ENCODE measurements around the gene GAS7.

GAS7 gene

GRCh38 chr17:10196384-10196895, 2.0 kb downstream of the GAS7 start:
- Histone ChIP-seq H3K27me3 (replicated peaks in 2 of 5; ENCODE audit: control insufficient read depth in 4 of 5, insufficient read depth in 5 of 5, low read length in 4 of 5) (peaks cover 0 to 30% (median 13%) of the 10 kb centered on the region in 5 experiments), H3K4me1 (ENCODE audit: control extremely low read depth in 1 of 4, control insufficient read depth in 4 of 4, insufficient read depth in 4 of 4, low read length in 3 of 4) (peaks cover 6 to 21% (median 18%) of the 10 kb centered on the region in 4 experiments), H3K4me3 (ENCODE audit: control insufficient read depth in 1 of 7, extremely low read depth in 1 of 7, insufficient read depth in 4 of 7, low read depth in 2 of 7, low read length in 6 of 7) (no peak overlapping the region), H3K36me3 (ENCODE audit: control insufficient read depth in 4 of 4, insufficient read depth in 4 of 4, low read length in 3 of 4) (peaks cover 0 to 3% (median 0%) of the 10 kb centered on the region in 4 experiments), H3K9me3 (ENCODE audit: control extremely low read depth in 1 of 5, control insufficient read depth in 4 of 5, insufficient read depth in 2 of 5, low read depth in 1 of 5, low read length in 4 of 5) (peaks cover 0 to 20% (median 13%) of the 10 kb centered on the region in 5 experiments), H3K27ac (ENCODE audit: insufficient read depth in 1 of 2, low read depth in 1 of 2, low read length in 2 of 2, poor library complexity in 1 of 2, severe bottlenecking in 2 of 2) (no peak overlapping the region)
- POLR2A ChIA-PET: no interaction called here
- no peak for DNase-seq
- WGBS (ENCODE audit: insufficient coverage): over 99% methylated on average over 9 of the region's 11 CpGs
- CTCF ChIA-PET: interaction anchor here (0.6 kb wide), 1 partner anchor 197 kb away, joined by 3 read pairs; no protein-coding TSS in a partner anchor

DNA sequence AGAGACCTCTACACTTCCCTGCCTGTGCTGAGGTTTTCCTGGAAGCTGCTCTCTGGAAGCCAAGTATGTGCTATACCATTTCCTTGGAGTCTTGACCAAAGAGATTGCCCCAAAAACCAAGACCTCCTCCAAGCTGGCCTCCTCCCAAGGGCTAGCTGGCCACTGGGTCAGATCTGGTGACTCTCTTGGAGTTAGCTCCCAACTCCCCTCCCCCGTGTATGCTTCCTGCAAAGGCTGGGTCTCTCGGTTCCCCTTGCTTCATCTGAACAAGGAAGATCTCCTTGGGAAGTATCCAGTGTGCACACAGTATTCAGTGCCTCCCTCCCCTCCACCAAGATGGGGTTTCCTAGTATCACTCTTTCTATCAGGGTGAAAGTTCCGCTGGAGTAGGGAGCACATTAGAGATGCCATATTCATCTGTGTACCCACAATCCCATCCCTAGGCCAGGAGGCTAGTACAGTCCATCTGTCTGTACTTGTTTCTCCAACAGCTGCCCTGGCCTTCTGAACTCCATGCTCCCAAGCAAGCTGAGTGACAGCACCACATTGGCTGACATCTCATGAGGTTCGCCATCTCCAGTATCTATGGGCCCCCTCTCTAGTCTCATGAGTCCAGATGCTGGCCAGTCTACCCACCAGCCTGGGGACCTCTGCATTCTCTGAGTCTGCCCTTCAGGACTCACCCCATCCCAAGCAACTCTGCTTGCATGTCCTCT, 3.2 kb downstream of the GAS7 start:
- CTCF ChIA-PET: interaction anchor here (1.2 kb wide), 1 partner anchor 31 kb away, joined by 3 read pairs; no protein-coding TSS in a partner anchor
- no peak overlapping the region for H3K4me3 ChIP-seq (ENCODE audit: control insufficient read depth in 1 of 7, extremely low read depth in 1 of 7, insufficient read depth in 4 of 7, low read depth in 2 of 7, low read length in 6 of 7)
- peaks cover 0 to 30% (median 11%) of the 10 kb centered on the region in 5 experiments for H3K27me3 ChIP-seq (replicated peaks in 2 of 5; ENCODE audit: control insufficient read depth in 4 of 5, insufficient read depth in 5 of 5, low read length in 4 of 5)
- peaks cover 0 to 3% (median 0%) of the 10 kb centered on the region in 4 experiments for H3K36me3 ChIP-seq (ENCODE audit: control insufficient read depth in 4 of 4, insufficient read depth in 4 of 4, low read length in 3 of 4)
- H3K9me3 ChIP-seq (ENCODE audit: control extremely low read depth in 1 of 5, control insufficient read depth in 4 of 5, insufficient read depth in 2 of 5, low read depth in 1 of 5, low read length in 4 of 5): peaks cover 0 to 20% (median 13%) of the 10 kb centered on the region in 5 experiments
- DNase-seq: no peak
- WGBS (ENCODE audit: insufficient coverage): 100% methylated on average over 3 of the region's 4 CpGs
- no peak overlapping the region for H3K27ac ChIP-seq (ENCODE audit: insufficient read depth in 1 of 2, low read depth in 1 of 2, low read length in 2 of 2, poor library complexity in 1 of 2, severe bottlenecking in 2 of 2)
- H3K4me1 ChIP-seq (ENCODE audit: control extremely low read depth in 1 of 4, control insufficient read depth in 4 of 4, insufficient read depth in 4 of 4, low read length in 3 of 4): peaks cover 6 to 21% (median 18%) of the 10 kb centered on the region in 4 experiments
- POLR2A ChIA-PET: no interaction called here

- Histone ChIP-seq H3K4me1 (ENCODE audit: control extremely low read depth in 1 of 4, control insufficient read depth in 4 of 4, insufficient read depth in 4 of 4, low read length in 3 of 4) (peaks cover 0 to 13% (median 12%) of the 10 kb centered on the region in 4 experiments), H3K9me3 (ENCODE audit: control extremely low read depth in 1 of 5, control insufficient read depth in 4 of 5, insufficient read depth in 2 of 5, low read depth in 1 of 5, low read length in 4 of 5) (peaks cover 0 to 20% (median 13%) of the 10 kb centered on the region in 5 experiments), H3K27me3 (replicated peaks in 2 of 5; ENCODE audit: control insufficient read depth in 4 of 5, insufficient read depth in 5 of 5, low read length in 4 of 5) (peaks cover 0 to 19% (median 8%) of the 10 kb centered on the region in 5 experiments), H3K4me3 (ENCODE audit: control insufficient read depth in 1 of 7, extremely low read depth in 1 of 7, insufficient read depth in 4 of 7, low read depth in 2 of 7, low read length in 6 of 7) (no peak overlapping the region), H3K27ac (ENCODE audit: insufficient read depth in 1 of 2, low read depth in 1 of 2, low read length in 2 of 2, poor library complexity in 1 of 2, severe bottlenecking in 2 of 2) (no peak overlapping the region), H3K36me3 (ENCODE audit: control insufficient read depth in 4 of 4, insufficient read depth in 4 of 4, low read length in 3 of 4) (peaks cover 0 to 3% (median 0%) of the 10 kb centered on the region in 4 experiments)
- CTCF ChIA-PET: interaction anchor here (1.7 kb wide), 1 partner anchor 212 kb away, joined by 5 read pairs; no protein-coding TSS in a partner anchor
- 100% methylated on average over 1 of the region's 2 CpGs for WGBS (ENCODE audit: insufficient coverage)
- POLR2A ChIA-PET: no interaction called here
- no peak for DNase-seq
Observed at GRCh38 chr17:10193632-10194031, 4.8 kb downstream of the GAS7 start.

GRCh38 chr17:10192972-10193371, 5.4 kb downstream of the GAS7 start:
- Histone ChIP-seq H3K27me3 (replicated peaks in 2 of 5; ENCODE audit: control insufficient read depth in 4 of 5, insufficient read depth in 5 of 5, low read length in 4 of 5) (peaks cover 0 to 15% (median 8%) of the 10 kb centered on the region in 5 experiments), H3K36me3 (ENCODE audit: control insufficient read depth in 4 of 4, insufficient read depth in 4 of 4, low read length in 3 of 4) (peaks cover 0 to 3% (median 0%) of the 10 kb centered on the region in 4 experiments), H3K4me3 (ENCODE audit: control insufficient read depth in 1 of 7, extremely low read depth in 1 of 7, insufficient read depth in 4 of 7, low read depth in 2 of 7, low read length in 6 of 7) (no peak overlapping the region), H3K4me1 (ENCODE audit: control extremely low read depth in 1 of 4, control insufficient read depth in 4 of 4, insufficient read depth in 4 of 4, low read length in 3 of 4) (peaks cover 0 to 9% (median 6%) of the 10 kb centered on the region in 4 experiments), H3K27ac (ENCODE audit: insufficient read depth in 1 of 2, low read depth in 1 of 2, low read length in 2 of 2, poor library complexity in 1 of 2, severe bottlenecking in 2 of 2) (no peak overlapping the region), H3K9me3 (ENCODE audit: control extremely low read depth in 1 of 5, control insufficient read depth in 4 of 5, insufficient read depth in 2 of 5, low read depth in 1 of 5, low read length in 4 of 5) (peaks cover 0 to 20% (median 13%) of the 10 kb centered on the region in 5 experiments)
- POLR2A ChIA-PET: no interaction called here
- 100% methylated on average over 1 of the region's 2 CpGs for WGBS (ENCODE audit: insufficient coverage)
- no peak for DNase-seq
- CTCF ChIA-PET: interaction anchor here (1.7 kb wide), 1 partner anchor 211 kb away, joined by 5 read pairs; no protein-coding TSS in a partner anchor

DNA sequence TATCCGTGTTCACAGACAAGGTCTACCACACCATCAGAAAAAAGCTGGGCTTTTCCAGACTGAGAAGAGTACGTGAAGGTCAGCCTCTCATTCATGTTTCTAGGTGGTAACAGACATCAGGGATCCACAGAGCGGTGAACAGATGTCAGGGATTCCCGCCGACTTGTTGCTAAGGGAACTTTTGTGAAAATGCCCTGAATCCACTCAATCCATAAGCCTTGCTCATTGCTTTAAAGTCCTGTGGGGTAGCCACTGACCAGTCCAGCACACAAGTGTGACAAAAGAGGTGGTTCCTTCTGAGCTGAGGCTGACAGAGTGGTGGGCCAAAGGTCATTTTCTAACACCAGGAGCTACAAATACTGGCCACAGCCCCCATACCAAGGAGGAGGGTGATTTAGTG, 5.9 kb downstream of the GAS7 start:
- no peak for DNase-seq
- Histone ChIP-seq H3K36me3 (ENCODE audit: control insufficient read depth in 4 of 4, insufficient read depth in 4 of 4, low read length in 3 of 4) (peaks cover 0 to 3% (median 0%) of the 10 kb centered on the region in 4 experiments), H3K9me3 (ENCODE audit: control extremely low read depth in 1 of 5, control insufficient read depth in 4 of 5, insufficient read depth in 2 of 5, low read depth in 1 of 5, low read length in 4 of 5) (peaks cover 0 to 20% (median 13%) of the 10 kb centered on the region in 5 experiments), H3K4me3 (ENCODE audit: control insufficient read depth in 1 of 7, extremely low read depth in 1 of 7, insufficient read depth in 4 of 7, low read depth in 2 of 7, low read length in 6 of 7) (no peak overlapping the region), H3K27me3 (replicated peaks in 2 of 5; ENCODE audit: control insufficient read depth in 4 of 5, insufficient read depth in 5 of 5, low read length in 4 of 5) (peaks cover 0 to 10% (median 3%) of the 10 kb centered on the region in 5 experiments), H3K4me1 (ENCODE audit: control extremely low read depth in 1 of 4, control insufficient read depth in 4 of 4, insufficient read depth in 4 of 4, low read length in 3 of 4) (peaks cover 0 to 4% (median under 1%) of the 10 kb centered on the region in 4 experiments), H3K27ac (ENCODE audit: insufficient read depth in 1 of 2, low read depth in 1 of 2, low read length in 2 of 2, poor library complexity in 1 of 2, severe bottlenecking in 2 of 2) (no peak overlapping the region)
- 94% methylated on average over 5 of the region's 5 CpGs for WGBS (ENCODE audit: insufficient coverage)
- ChIA-PET POLR2A (no interaction called here), CTCF (no interaction called here)

- no peak for DNase-seq
- no peak overlapping the region for H3K4me3 ChIP-seq (ENCODE audit: control insufficient read depth in 1 of 7, extremely low read depth in 1 of 7, insufficient read depth in 4 of 7, low read depth in 2 of 7, low read length in 6 of 7)
- POLR2A ChIA-PET: no interaction called here
- H3K27ac ChIP-seq (ENCODE audit: insufficient read depth in 1 of 2, low read depth in 1 of 2, low read length in 2 of 2, poor library complexity in 1 of 2, severe bottlenecking in 2 of 2): no peak overlapping the region
- H3K4me1 ChIP-seq (ENCODE audit: control extremely low read depth in 1 of 4, control insufficient read depth in 4 of 4, insufficient read depth in 4 of 4, low read length in 3 of 4): peaks cover 0 to 3% (median 0%) of the 10 kb centered on the region in 4 experiments
- WGBS (ENCODE audit: insufficient coverage): 80% methylated on average over 3 of the region's 5 CpGs
- peaks cover 0 to 1% (median 0%) of the 10 kb centered on the region in 5 experiments for H3K9me3 ChIP-seq (ENCODE audit: control extremely low read depth in 1 of 5, control insufficient read depth in 4 of 5, insufficient read depth in 2 of 5, low read depth in 1 of 5, low read length in 4 of 5)
- CTCF ChIA-PET: interaction anchor here (1.0 kb wide), 1 partner anchor 9 kb away, joined by 3 read pairs; no protein-coding TSS in a partner anchor
- no peaks in the 10 kb centered on the region for H3K27me3 ChIP-seq (replicated peaks in 2 of 5; ENCODE audit: control insufficient read depth in 4 of 5, insufficient read depth in 5 of 5, low read length in 4 of 5)
- peaks cover 0 to 3% (median 0%) of the 10 kb centered on the region in 4 experiments for H3K36me3 ChIP-seq (ENCODE audit: control insufficient read depth in 4 of 4, insufficient read depth in 4 of 4, low read length in 3 of 4)
Observed at GRCh38 chr17:10187456-10187855, 10.9 kb downstream of the GAS7 start.
